H1 (cell line): ENCODE data around the gene CYP11A1. TPM values are rescaled to one million over a fixed set of nuclear protein-coding genes. Genes with fewer than 3 reads are reported as not detected.
"Not testable (repeated sequence)": the region's sequence is repeated elsewhere in the genome, so short reads cannot be mapped to it uniquely, and the experiment has no call there.

Experiments
- CTCF ChIA-PET: fragments of 300-600 bp; sonication (Branson Sonifier 250); formaldehyde crosslinking; loops from one replicate; lab custom pipeline; 2021; ENCODE audit not compliant: partially characterized antibody; lab: Charles Lee
- POLR2A ChIA-PET: fragments of 300-600 bp; sonication (Branson Sonifier 250); formaldehyde crosslinking; loops from one replicate; lab custom pipeline; 2021; ENCODE audit warnings: inconsistent platforms; ENCODE audit not compliant: partially characterized antibody; lab: Charles Lee
- DNase-seq, 2 experiments: peaks; one replicate each; pipeline versions ENCODE4 v3.0.0 to v3.0.0-alpha.2; 2010 to 2022; ENCODE audit warnings: low spot score in 2 of 2, low read depth in 1 of 2, mixed read lengths in 1 of 2
- FAIRE-seq: peaks from 2 replicates; lab custom pipeline; 2011; peaks lifted over from hg19 to GRCh38; lab: Jason Lieb, UNC
- H2AFZ ChIP-seq: 2 replicates; pipeline ENCODE4 v1.8.1; 2012; ENCODE audit warnings: low read length, inconsistent platforms
- H2AK5ac ChIP-seq: 2 replicates; pipeline ENCODE4 v1.6.1; 2013; ENCODE audit warnings: low read depth, low read length
- H2BK120ac ChIP-seq: replicated peaks from 2 replicates; pipeline ENCODE3; 2013; ENCODE audit warnings: low read depth, low read length, inconsistent platforms
- H2BK12ac ChIP-seq: 2 replicates; pipeline ENCODE4 v1.6.1; 2013; ENCODE audit warnings: low read depth, low read length
- H2BK15ac ChIP-seq: 2 replicates; pipeline ENCODE4 v1.6.1; 2013; ENCODE audit warnings: low read length
- H2BK20ac ChIP-seq: 2 replicates; pipeline ENCODE4 v1.6.1; 2013; ENCODE audit warnings: low read length
- H2BK5ac ChIP-seq: 2 replicates; pipeline ENCODE4 v1.6.1; 2013; ENCODE audit warnings: low read depth, low read length
- H3K14ac ChIP-seq: 2 replicates; pipeline ENCODE4 v1.6.1; 2013; ENCODE audit warnings: inconsistent platforms; ENCODE audit not compliant: insufficient read length
- H3K18ac ChIP-seq: 2 replicates; pipeline ENCODE4 v1.6.1; 2013; ENCODE audit warnings: low read length; ENCODE audit errors: extremely low read depth
- H3K23ac ChIP-seq: 2 replicates; pipeline ENCODE4 v1.6.1; 2013; ENCODE audit warnings: inconsistent platforms; ENCODE audit not compliant: insufficient read length
- H3K23me2 ChIP-seq: 2 replicates; pipeline ENCODE4 v1.6.1; 2013; ENCODE audit warnings: low read depth, low read length
- H3K27ac ChIP-seq: 2 replicates; pipeline ENCODE4 v1.6.1; 2011; ENCODE audit warnings: low read depth, low read length, inconsistent platforms
- H3K27me3 ChIP-seq, 4 experiments: replicated peaks in 1 of 4; 1 replicate in 1 of 4; 2 replicates in 3 of 4; pipeline versions ENCODE4 v1.6.1 to v1.8.1; 2011 to 2013; ENCODE audit warnings: low read length in 3 of 4, mild to moderate bottlenecking in 3 of 4, inconsistent platforms in 2 of 4, mixed read lengths in 2 of 4, moderate library complexity in 1 of 4; ENCODE audit not compliant: control insufficient read depth in 3 of 4, insufficient read depth in 3 of 4; ENCODE audit errors: extremely low read depth in 1 of 4
- H3K36me3 ChIP-seq, 4 experiments: 2 replicates each; pipeline versions ENCODE4 v1.6.1 to v1.8.1; 2011 to 2013; ENCODE audit warnings: mild to moderate bottlenecking in 4 of 4, low read length in 3 of 4, moderate library complexity in 2 of 4, control low read depth in 1 of 4, inconsistent platforms in 1 of 4; ENCODE audit not compliant: insufficient read depth in 4 of 4, control insufficient read depth in 2 of 4
- H3K4ac ChIP-seq: replicated peaks from 2 replicates; pipeline ENCODE3; 2013; ENCODE audit warnings: low read length, low read depth, mixed read lengths, inconsistent platforms; ENCODE audit not compliant: insufficient read length
- H3K4me1 ChIP-seq, 4 experiments: replicated peaks in 1 of 4; 1 replicate in 1 of 4; 2 replicates in 3 of 4; pipeline versions ENCODE4 v1.6.1 to v1.8.1; 2011 to 2013; ENCODE audit warnings: low read length in 3 of 4, inconsistent platforms in 2 of 4, mixed read lengths in 1 of 4; ENCODE audit not compliant: insufficient read depth in 4 of 4, control insufficient read depth in 3 of 4
- H3K4me2 ChIP-seq, 2 experiments: 2 replicates each; pipeline versions ENCODE4 v1.6.1 to v1.8.1; 2011 to 2013; ENCODE audit warnings: low read depth in 2 of 2, low read length in 2 of 2, control low read depth in 1 of 2, inconsistent platforms in 1 of 2, mild to moderate bottlenecking in 1 of 2; ENCODE audit not compliant: insufficient read depth in 1 of 2
- H3K4me3 ChIP-seq, 4 experiments: fragments of 200-600, 300-600 bp in 1 of 4; sonication (generic), shearing (Covaris generic), sonication (Bioruptor Twin) in 1 of 4; 2 replicates each; pipeline versions ENCODE4 v1.5.1 to v1.8.1; 2011 to 2016; ENCODE audit warnings: low read length in 4 of 4, low read depth in 3 of 4, control low read depth in 2 of 4, inconsistent platforms in 2 of 4, mild to moderate bottlenecking in 2 of 4, mixed read lengths in 1 of 4, moderate library complexity in 1 of 4; ENCODE audit not compliant: insufficient read depth in 2 of 4; ENCODE audit errors: extremely low read depth in 1 of 4
- H3K56ac ChIP-seq: replicated peaks from 2 replicates; pipeline ENCODE3; 2013; ENCODE audit warnings: low read depth, mild to moderate bottlenecking, mixed read lengths, low read length, inconsistent platforms; ENCODE audit not compliant: insufficient read length
- H3K79me1 ChIP-seq: 2 replicates; pipeline ENCODE4 v1.6.1; 2013; ENCODE audit warnings: low read depth, low read length, control low read depth
- H3K79me2 ChIP-seq, 2 experiments: 2 replicates each; pipeline versions ENCODE4 v1.6.1 to v1.8.1; 2012 to 2013; ENCODE audit warnings: low read length in 2 of 2, mild to moderate bottlenecking in 2 of 2, inconsistent platforms in 1 of 2; ENCODE audit not compliant: insufficient read depth in 2 of 2, control insufficient read depth in 1 of 2
- H3K9ac ChIP-seq, 4 experiments: replicated peaks in 1 of 4; 1 replicate in 1 of 4; 2 replicates in 3 of 4; pipeline versions ENCODE4 v1.6.1 to v1.8.1; 2011 to 2013; ENCODE audit warnings: low read depth in 3 of 4, low read length in 3 of 4, control low read depth in 2 of 4, mild to moderate bottlenecking in 2 of 4, moderate library complexity in 2 of 4, inconsistent platforms in 1 of 4; ENCODE audit errors: extremely low read depth in 1 of 4
- H3K9me3 ChIP-seq, 2 experiments: 2 replicates each; pipeline versions ENCODE4 v1.6.1 to v1.8.1; 2012 to 2013; ENCODE audit warnings: mild to moderate bottlenecking in 2 of 2, moderate library complexity in 2 of 2, control low read depth in 1 of 2, inconsistent platforms in 1 of 2, low read depth in 1 of 2, low read length in 1 of 2, mixed read lengths in 1 of 2; ENCODE audit not compliant: insufficient read depth in 2 of 2
- H4K20me1 ChIP-seq, 2 experiments: replicated peaks in 1 of 2; 2 replicates each; pipeline versions ENCODE3 to v1.8.1; 2011 to 2013; ENCODE audit warnings: inconsistent platforms in 2 of 2, low read length in 2 of 2, mild to moderate bottlenecking in 1 of 2; ENCODE audit not compliant: insufficient read depth in 2 of 2, control insufficient read depth in 1 of 2
- H4K5ac ChIP-seq: 2 replicates; pipeline ENCODE4 v1.6.1; 2013; ENCODE audit warnings: low read length, low read depth, mixed read lengths, inconsistent platforms; ENCODE audit not compliant: insufficient read length
- H4K8ac ChIP-seq: 2 replicates; pipeline ENCODE4 v1.8.0; 2013; ENCODE audit warnings: mild to moderate bottlenecking, moderate library complexity, low read length, inconsistent platforms; ENCODE audit not compliant: insufficient read depth; ENCODE audit errors: extremely low read depth
- H4K91ac ChIP-seq: replicated peaks from 2 replicates; pipeline ENCODE3; 2013; ENCODE audit warnings: low read length, mixed read lengths, inconsistent platforms; ENCODE audit not compliant: insufficient read length
- BRCA1 ChIP-seq: IDR thresholded peaks from 2 replicates; pipeline ENCODE4 v1.6.1; 2012; ENCODE audit warnings: low read depth, low read length, improper control_type of control experiment
- CHD1 ChIP-seq: IDR thresholded peaks from 2 replicates; pipeline ENCODE4 v1.6.1; 2012; ENCODE audit warnings: low read depth, low read length, improper control_type of control experiment
- SIN3A ChIP-seq, 2 experiments: IDR thresholded peaks in 1 of 2; conservative IDR thresholded peaks in 1 of 2; 2 replicates each; pipeline ENCODE4 v1.6.1; 2011 to 2012; ENCODE audit warnings: low read length in 2 of 2, improper control_type of control experiment in 1 of 2, low read depth in 1 of 2, mild to moderate bottlenecking in 1 of 2
- YY1 ChIP-seq: IDR thresholded peaks from 2 replicates; pipeline ENCODE4 v1.6.1; 2011; ENCODE audit warnings: low read depth, mild to moderate bottlenecking, low read length
- WGBS, 2 experiments: shearing (Covaris generic) in 1 of 2; methylation state at CpG; one replicate each; pipeline versions ENCODE4 v1.1.6 to v1.1.7; 2013 to 2015; ENCODE audit warnings: low lambda C conversion rate in 2 of 2, mixed read lengths in 2 of 2, inconsistent platforms in 1 of 2, low coverage in 1 of 2, missing lambda C conversion rate in 1 of 2; ENCODE audit not compliant: insufficient replicate concordance in 2 of 2, insufficient coverage in 1 of 2, insufficient read length in 1 of 2; ENCODE audit errors: extremely low coverage in 1 of 2, missing lambda C conversion rate in 1 of 2; 5-methylcytosine and 5-hydroxymethylcytosine counted together
- polyA plus RNA-seq, 7 experiments: library from polyadenylated mRNA; depleted of rRNA in 3 of 7; stranded (reverse) in 5 of 7; unstranded in 2 of 7; fragments of >200 nt in 5 of 7; fragments of 200-250 nt in 2 of 7; gene quantifications; 1 replicate in 5 of 7; 2 replicates in 1 of 7; 4 replicates in 1 of 7; pipeline versions ENCODE4 v1.2.1 to v1.2.3, GENCODE V29; 2011 to 2013; ENCODE audit warnings: missing spikeins in 2 of 7, mixed read lengths in 2 of 7
- total RNA-seq: library from RNA; stranded (reverse); fragmentation: NEBNext Ultra II Directional; extraction: Animal tissue kit (Norgen Biotek cat#: 25700); gene quantifications from 2 replicates; pipeline ENCODE4 v1.2.1, GENCODE V29; 2021
- TF ChIP-seq, protein P1 (sequence below), 3 experiments: IDR thresholded peaks; 1 replicate in 2 of 3; 2 replicates in 1 of 3; pipeline versions ENCODE4 v1.5.1 to v1.6.1; 2011; ENCODE audit warnings: low read length in 3 of 3, mild to moderate bottlenecking in 3 of 3, inconsistent platforms in 2 of 3, low read depth in 1 of 3, moderate library complexity in 1 of 3; ENCODE audit not compliant: insufficient read depth in 1 of 3; ENCODE audit errors: control extremely low read depth in 1 of 3

The CYP11A1 gene
- total and polyA plus RNA-seq, 2 of the 8 experiments (the other 6 are each of a cell fraction or from before 2014, with no cell fraction given), result 1.9 to 7.2 TPM

DNA sequence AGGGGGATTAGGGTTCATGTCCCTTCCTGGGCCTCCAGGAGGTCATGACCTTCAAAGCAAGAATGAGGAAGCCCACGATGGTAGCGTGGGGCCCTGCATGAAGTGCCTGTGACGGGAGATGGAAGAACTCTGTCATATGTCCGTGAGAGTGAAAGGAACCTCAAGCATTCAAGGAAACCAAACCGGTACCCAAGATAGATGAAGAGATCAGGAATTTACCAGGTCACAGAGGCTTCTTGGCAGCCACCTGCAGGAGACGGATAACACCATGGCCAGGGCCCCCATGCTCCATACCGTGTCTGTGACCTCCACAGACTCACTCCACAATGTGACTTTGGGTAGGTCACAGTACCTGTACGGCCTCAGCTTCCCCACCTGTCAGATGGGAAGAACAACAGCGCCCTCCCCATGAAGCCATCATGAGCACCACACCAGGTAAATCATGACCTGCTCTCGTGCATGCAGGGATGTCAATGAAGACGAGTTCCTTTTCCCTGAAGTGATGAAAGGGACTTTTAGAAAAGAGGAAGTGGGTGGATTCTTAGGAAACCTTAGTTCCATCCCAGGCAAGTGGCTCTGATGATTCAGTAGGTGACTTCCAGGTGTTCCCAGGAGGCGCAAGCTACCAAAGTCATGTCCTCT lies 23.3 kb upstream of the CYP11A1 start (continued):
- TF ChIP-seq, protein P1, sequence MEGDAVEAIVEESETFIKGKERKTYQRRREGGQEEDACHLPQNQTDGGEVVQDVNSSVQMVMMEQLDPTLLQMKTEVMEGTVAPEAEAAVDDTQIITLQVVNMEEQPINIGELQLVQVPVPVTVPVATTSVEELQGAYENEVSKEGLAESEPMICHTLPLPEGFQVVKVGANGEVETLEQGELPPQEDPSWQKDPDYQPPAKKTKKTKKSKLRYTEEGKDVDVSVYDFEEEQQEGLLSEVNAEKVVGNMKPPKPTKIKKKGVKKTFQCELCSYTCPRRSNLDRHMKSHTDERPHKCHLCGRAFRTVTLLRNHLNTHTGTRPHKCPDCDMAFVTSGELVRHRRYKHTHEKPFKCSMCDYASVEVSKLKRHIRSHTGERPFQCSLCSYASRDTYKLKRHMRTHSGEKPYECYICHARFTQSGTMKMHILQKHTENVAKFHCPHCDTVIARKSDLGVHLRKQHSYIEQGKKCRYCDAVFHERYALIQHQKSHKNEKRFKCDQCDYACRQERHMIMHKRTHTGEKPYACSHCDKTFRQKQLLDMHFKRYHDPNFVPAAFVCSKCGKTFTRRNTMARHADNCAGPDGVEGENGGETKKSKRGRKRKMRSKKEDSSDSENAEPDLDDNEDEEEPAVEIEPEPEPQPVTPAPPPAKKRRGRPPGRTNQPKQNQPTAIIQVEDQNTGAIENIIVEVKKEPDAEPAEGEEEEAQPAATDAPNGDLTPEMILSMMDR (IDR thresholded peaks at IDR 0.05; ENCODE audit: control extremely low read depth in 1 of 3, insufficient read depth in 1 of 3, low read depth in 1 of 3, low read length in 3 of 3), result no peak
- TF ChIP-seq CHD1, result no peak
- no peak for TF ChIP-seq YY1
- TF ChIP-seq SIN3A (conservative IDR thresholded peaks at IDR 0.05 in 1 of 2, IDR thresholded peaks at IDR 0.05 in 1 of 2; ENCODE audit: low read depth in 1 of 2, low read length in 2 of 2), result no peak
- TF ChIP-seq BRCA1, result no peak

DNA sequence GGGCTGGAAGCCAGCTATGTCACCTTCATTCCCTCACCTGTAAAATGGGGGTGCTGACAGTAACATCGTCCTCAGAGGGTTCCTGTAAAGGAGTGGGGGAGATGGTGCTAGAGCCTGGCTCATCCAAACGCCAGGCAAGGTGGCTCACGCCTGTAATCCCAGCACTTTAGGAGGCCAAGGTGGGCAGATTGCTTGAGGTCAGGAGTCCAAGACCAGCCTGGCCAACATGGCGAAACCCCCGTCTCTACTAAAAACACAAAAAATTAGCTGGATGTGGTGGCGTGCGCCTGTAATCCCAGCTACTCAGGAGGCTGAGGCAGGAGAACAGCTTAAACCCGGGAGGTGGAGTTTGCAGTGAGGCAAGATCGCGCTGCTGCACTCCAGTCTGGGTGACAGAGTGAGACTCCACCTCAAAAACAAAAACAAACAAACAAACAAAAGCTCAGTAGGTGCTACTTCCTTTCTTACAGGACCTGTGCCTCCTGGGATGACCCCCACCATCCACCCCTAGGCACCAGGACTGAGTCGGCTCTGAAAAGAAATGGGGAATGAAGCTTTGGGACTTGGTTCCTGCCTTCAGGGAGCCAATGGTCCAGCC lies 22.7 kb upstream of the CYP11A1 start:
- not testable (repeated sequence) for H3K79me2 ChIP-seq, H4K20me1 ChIP-seq, H4K5ac ChIP-seq, H3K9ac ChIP-seq, H2BK20ac ChIP-seq, H3K36me3 ChIP-seq, H2AFZ ChIP-seq, H3K56ac ChIP-seq, H4K91ac ChIP-seq, H3K14ac ChIP-seq, H3K27me3 ChIP-seq, H4K8ac ChIP-seq, H2BK120ac ChIP-seq, H3K23ac ChIP-seq, H3K79me1 ChIP-seq, H2BK5ac ChIP-seq, H3K4me3 ChIP-seq, H3K4me2 ChIP-seq, H3K4ac ChIP-seq, H3K27ac ChIP-seq, H3K18ac ChIP-seq, H2AK5ac ChIP-seq, H3K23me2 ChIP-seq, FAIRE-seq, DNase-seq, H3K9me3 ChIP-seq
- CTCF ChIA-PET, result interaction anchor here (0.9 to 36.8 kb wide), 6 partner anchors 9 to 99 kb away, joined by 3 to 1311 read pairs (median 6); partner anchors contain the start of gene SEMA7A
- 0 out of 2 replicates have a peak overlapping the region, but pooled peaks have one; percentile 46 for H2BK15ac ChIP-seq
- POLR2A ChIA-PET, result interaction anchor here (0.8 to 2.2 kb wide), 2 partner anchors 71 to 140 kb away, joined by 3 to 6 read pairs; partner anchors contain the start of gene UBL7
- peak overlapping the region; percentile 68; the same call in 1 of the 2 replicates for H2BK12ac ChIP-seq
- WGBS, 2 experiments, result 88% methylated on average over 11 of the region's 11 CpGs; no CpG with 5 or more reads in 1 of the 2 experiments
- H3K4me1 ChIP-seq, result peaks cover 0 to 16% (median 9%) of the 10 kb centered on the region in 4 experiments; a peak in 5 of 7 replicates
